Activated CD8-positive, alpha-beta T cell treated with anti-CD3 and anti-CD28 coated beads, Interleukin-2, amount 10 ng/mL, durations not matched to agents 7 days and 5 days (primary cell): ENCODE measurements around the gene RNF167. TPM values are rescaled to one million over a fixed set of nuclear protein-coding genes. Genes with fewer than 3 reads are reported as not detected.

Experiments
- ATAC-seq: fragments of 150-1000 bp; cut with Tn5 transposase; one replicate; pipeline ENCODE4 v1.10.0; 2021; ENCODE audit warnings: moderate library complexity
- CTCF ChIA-PET: fragments of 350-600 bp; sonication (Branson Sonifier 250); formaldehyde crosslinking; loops from one replicate; lab custom pipeline; 2021; ENCODE audit warnings: antibody characterized with exemption; lab: Charles Lee
- POLR2A ChIA-PET: fragments of 350-600 bp; sonication (Branson Sonifier 250); formaldehyde crosslinking; loops from one replicate; lab custom pipeline; 2021; ENCODE audit warnings: antibody characterized with exemption; lab: Charles Lee
- DNase-seq: peaks from one replicate; pipeline ENCODE4 v3.0.0-alpha.2; 2020
- H3K27ac Mint-ChIP-seq: one replicate; pipeline ENCODE4 v1.8.0; 2021; ENCODE audit warnings: mild to moderate bottlenecking, mixed read lengths
- H3K27me3 Mint-ChIP-seq: one replicate; pipeline ENCODE4 v1.8.0; 2021; ENCODE audit warnings: low read depth, mixed read lengths
- H3K36me3 Mint-ChIP-seq: one replicate; pipeline ENCODE4 v1.8.0; 2021; ENCODE audit warnings: low read depth, mixed read lengths
- H3K4me1 Mint-ChIP-seq: one replicate; pipeline ENCODE4 v1.8.0; 2021; ENCODE audit warnings: low read depth, mixed read lengths
- H3K4me3 Mint-ChIP-seq: one replicate; pipeline ENCODE4 v1.8.0; 2021; ENCODE audit warnings: mild to moderate bottlenecking, mixed read lengths
- H3K9me3 Mint-ChIP-seq: one replicate; pipeline ENCODE4 v1.8.0; 2022; ENCODE audit warnings: mixed read lengths; ENCODE audit not compliant: insufficient read depth
- total RNA-seq, 2 experiments: library from RNA; stranded (reverse); gene quantifications; one replicate each; pipeline ENCODE4 v1.2.3, GENCODE V29; 2021

Gene RNF167
- total RNA-seq, 2 experiments from 2014 or later = 239 to 245 TPM

DNA sequence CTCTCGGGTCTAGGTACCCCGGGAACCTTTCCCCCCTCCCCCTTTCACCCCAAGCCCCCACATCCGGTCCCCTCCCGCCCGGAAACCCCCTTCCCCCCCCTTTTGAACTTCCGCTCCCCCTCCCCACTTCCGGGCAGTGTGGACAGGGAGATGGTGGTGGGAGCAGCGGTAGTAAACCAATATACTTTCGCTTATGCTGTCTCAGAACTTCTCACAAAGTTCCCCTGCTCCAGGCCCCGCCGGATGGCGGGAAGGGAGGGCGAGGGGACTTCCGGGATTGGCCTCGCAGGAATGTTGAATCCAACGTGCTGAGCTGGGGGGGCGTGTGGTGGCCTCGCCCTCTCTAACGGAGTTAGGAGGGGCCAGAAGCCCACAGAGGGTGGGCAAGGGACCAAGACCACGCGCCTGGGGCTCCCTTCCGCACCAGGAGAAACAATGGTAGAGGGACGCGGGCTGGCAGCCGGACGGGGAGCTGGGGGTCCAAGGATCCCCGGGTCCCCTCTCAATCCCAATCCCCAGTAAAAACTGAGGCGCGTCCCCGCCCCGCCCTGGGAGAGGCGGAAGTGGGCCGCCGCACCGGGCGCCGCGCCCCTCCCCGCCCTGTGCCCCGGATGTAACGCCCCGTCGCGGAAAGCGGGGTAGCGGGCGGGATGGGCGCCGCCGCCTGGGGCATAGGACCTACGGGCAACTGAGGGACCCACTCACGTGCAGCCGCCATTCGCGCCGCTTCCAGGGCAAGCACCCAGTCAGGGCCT, 7.5 kb downstream of the RNF167 start:
- Mint-ChIP-seq H3K27ac (peak overlapping the region; percentile 99), H3K4me1 (peaks cover 51% of the 10 kb centered on the region), H3K9me3 (no peaks in the 10 kb centered on the region), H3K4me3 (peak overlapping the region; percentile 97), H3K36me3 (peaks cover 54% of the 10 kb centered on the region), H3K27me3 (no peaks in the 10 kb centered on the region)
- ATAC-seq = peak; percentile 16
- ChIA-PET CTCF (interaction anchor here (1.2 to 3.5 kb wide), 3 partner anchors 9 to 38 kb away, joined by 4 to 13 read pairs (median 4); partner anchors contain the start of gene SPAG7), POLR2A (interaction anchor here (0.8 to 10.0 kb wide), 13 partner anchors 7 to 217 kb away, joined by 3 to 239 read pairs (median 5); partner anchors contain the start of genes C17orf107, CHRNE, RNF167 and SLC25A11)
- DNase-seq = peak; percentile 84

DNA sequence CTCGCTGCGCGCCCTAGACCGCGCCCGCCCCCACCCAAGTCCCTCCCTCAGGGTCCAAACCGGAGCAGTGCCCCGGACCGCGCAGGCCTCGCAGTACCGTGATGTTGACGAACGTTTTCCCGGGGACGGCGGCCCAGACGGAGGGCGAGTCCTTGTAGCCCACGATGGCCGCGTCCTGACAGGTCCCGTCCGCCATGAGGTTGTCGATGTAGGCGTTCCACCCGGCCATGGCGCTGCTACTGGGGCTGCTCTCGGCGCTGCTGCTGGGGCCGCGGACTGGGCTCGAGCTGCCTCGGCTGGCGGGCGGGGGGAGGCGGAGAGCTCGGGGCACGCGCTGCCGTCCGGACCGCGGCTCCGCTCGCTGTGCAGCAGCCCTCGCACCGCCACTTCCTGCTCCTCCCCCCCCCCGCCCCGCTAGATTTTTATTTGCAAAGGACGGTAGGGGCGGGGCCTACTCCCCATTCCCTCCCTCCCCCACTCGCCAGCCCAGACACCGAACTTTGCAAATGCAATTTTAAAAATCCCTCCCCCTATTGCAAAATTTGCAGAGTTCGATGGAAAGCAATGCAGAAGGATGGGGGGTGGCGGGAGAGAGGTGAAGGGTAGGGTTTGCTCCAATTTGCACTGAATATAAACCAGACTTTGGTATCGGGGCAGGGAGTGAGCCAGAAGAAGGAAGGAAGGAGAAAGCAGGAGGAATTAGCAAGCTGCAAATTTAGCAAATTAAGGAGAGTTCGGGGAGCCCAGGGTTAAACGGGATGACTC, 8.3 kb downstream of the RNF167 start, which contains the start of gene PFN1:
Gene PFN1, minus strand, starts transcription at position 365 of the 765 bp plus-strand sequence. Its CDS starts 136 bp downstream, at position 229.
- H3K9me3 Mint-ChIP-seq = no peaks in the 10 kb centered on the region

DNA sequence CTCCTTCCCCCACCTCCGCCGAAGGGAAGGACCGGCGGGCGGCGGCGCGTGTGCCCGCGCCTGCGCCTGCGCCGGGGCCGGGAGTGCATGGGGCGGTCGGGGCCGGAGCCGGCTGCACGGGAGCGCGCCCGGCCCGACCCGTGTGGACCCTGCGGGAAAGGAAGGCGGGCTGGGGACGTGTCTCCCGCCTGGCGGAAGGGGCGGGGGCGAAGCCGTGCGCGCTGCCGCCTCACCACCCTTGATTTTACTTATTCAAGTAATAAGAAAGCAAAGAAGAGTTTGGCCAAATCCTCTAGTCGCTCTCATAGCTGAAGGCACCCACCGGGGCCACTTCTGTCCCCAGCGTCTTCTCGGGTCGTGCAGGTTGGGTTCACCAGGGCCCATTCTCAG, 8.9 kb downstream of the RNF167 start:
- ChIA-PET CTCF (interaction anchor here (3.5 kb wide), 1 partner anchor 18 kb away, joined by 13 read pairs; the partner anchor contains the start of gene SPAG7), POLR2A (interaction anchor here (0.9 to 10.0 kb wide), 10 partner anchors 9 to 444 kb away, joined by 3 to 239 read pairs (median 8); partner anchors contain the start of genes C17orf107, CHRNE, INCA1 and KIF1C)
- H3K4me1 Mint-ChIP-seq = peaks cover 39% of the 10 kb centered on the region
- peak overlapping the region; percentile 97 for H3K4me3 Mint-ChIP-seq
- peak; percentile 46 for ATAC-seq
- H3K27ac Mint-ChIP-seq = peak overlapping the region; percentile 99
- DNase-seq = peak; percentile 84
- no peaks in the 10 kb centered on the region for H3K9me3 Mint-ChIP-seq
- H3K27me3 Mint-ChIP-seq = no peaks in the 10 kb centered on the region
- peaks cover 45% of the 10 kb centered on the region for H3K36me3 Mint-ChIP-seq

More for the DNA sequence above, 8.3 kb downstream of the RNF167 start, which contains the start of gene PFN1:
- Mint-ChIP-seq H3K27me3 (no peaks in the 10 kb centered on the region), H3K27ac (peak within 1 kb of the TSS; percentile 99), H3K4me3 (peak within 1 kb of the TSS; percentile 97), H3K36me3 (peaks cover 46% of the 10 kb centered on the region), H3K4me1 (peaks cover 44% of the 10 kb centered on the region)
- peak; percentile 33 for ATAC-seq
- POLR2A ChIA-PET = interaction anchor here (0.8 to 10.0 kb wide), 14 partner anchors 8 to 443 kb away, joined by 3 to 239 read pairs (median 5); partner anchors contain the start of genes C17orf107, CHRNE, INCA1 and KIF1C
- CTCF ChIA-PET = interaction anchor here (1.2 to 3.5 kb wide), 3 partner anchors 9 to 39 kb away, joined by 4 to 13 read pairs (median 4); partner anchors contain the start of gene SPAG7
- DNase-seq = peak; percentile 96

DNA sequence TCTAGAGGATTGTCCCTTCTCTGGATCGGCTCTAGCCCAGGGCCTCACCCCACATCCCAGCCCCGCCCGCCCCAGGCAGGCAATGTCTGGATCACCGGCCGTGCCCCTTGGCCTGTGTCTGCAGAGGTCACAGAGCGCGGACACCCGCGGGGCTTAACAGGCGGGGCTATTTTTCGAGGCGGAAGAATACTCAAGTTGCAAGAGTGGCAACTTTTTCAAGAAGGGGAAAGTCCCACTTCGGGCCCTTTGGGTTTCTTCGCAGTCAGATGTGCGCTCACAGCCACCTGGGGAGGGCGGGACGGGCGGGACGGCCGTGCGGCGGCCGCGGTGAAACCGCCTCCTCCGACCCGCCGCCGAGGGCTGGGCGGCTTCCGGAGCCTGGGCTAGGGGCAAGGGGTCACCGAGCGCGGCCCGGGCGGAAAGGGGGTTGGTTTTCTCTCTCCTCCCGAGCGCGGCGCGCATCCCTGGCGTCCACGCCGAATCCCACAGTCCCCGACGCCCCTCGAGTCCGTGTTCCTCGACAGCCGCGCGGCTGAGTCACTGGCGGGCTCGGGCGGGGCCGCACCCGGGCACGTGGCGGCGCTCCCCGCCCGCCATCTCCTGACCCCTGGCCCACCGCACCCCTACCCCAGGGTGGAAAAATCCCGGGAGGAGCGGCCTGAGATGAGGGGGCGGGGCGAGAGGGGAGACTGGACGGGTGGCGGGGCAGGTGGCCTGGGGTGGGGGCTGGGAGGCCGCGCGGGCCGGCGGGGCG, 9.4 kb downstream of the RNF167 start:
- H3K9me3 Mint-ChIP-seq = no peaks in the 10 kb centered on the region
- CTCF ChIA-PET = interaction anchor here (4.4 kb wide), 1 partner anchor 18 kb away, joined by 16 read pairs; the partner anchor contains the start of gene SPAG7
- peak overlapping the region; percentile 99 for H3K27ac Mint-ChIP-seq
- POLR2A ChIA-PET = interaction anchor here (0.6 to 10.0 kb wide), 11 partner anchors 9 to 444 kb away, joined by 3 to 239 read pairs (median 6); partner anchors contain the start of genes C17orf107, CHRNE, INCA1 and KIF1C
- peak; percentile 84 for DNase-seq
- H3K36me3 Mint-ChIP-seq = peaks cover 41% of the 10 kb centered on the region
- peak; percentile 28 for ATAC-seq
- H3K27me3 Mint-ChIP-seq = no peaks in the 10 kb centered on the region
- peaks cover 34% of the 10 kb centered on the region for H3K4me1 Mint-ChIP-seq
- H3K4me3 Mint-ChIP-seq = peak overlapping the region; percentile 97

DNA sequence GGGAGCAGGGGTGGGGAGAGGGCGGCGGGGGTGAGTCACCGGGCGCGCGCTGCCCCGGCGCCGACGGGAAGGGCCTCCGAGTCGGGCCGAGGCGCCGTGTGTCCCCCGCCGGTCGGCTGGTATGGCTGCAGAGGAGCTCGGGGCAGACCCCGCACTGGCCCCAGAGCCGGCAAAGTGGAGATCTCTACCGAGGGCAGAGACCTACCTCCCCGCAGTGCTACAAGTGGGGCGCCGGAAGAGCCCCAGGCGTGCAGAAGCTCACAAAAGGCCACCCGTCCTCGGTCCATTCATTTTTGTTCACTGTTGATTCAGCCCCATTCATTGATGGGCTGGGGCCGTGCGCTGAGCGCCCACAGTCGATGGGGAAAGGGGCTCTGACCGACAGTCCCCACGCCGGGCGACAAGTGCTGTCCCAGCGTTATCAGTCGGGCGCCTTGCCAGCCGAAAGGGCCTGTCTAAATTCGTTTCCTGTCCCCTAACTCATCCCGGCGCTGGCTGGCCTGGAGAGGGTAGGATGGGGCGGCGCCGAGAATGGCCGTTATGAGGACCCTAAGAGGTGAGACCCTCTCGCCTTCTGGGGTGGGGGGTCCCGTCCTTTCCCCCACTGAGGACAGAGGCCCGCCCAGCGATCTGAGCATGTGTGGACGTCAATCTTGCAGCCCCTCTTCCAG, 10.1 kb downstream of the RNF167 start:
- ChIA-PET POLR2A (interaction anchor here (0.6 to 10.0 kb wide), 8 partner anchors 9 to 37 kb away, joined by 3 to 239 read pairs (median 4); partner anchors contain the start of genes CAMTA2, RNF167, SLC25A11 and SPAG7), CTCF (interaction anchor here (2.0 to 4.4 kb wide), 2 partner anchors 10 to 17 kb away, joined by 8 to 16 read pairs; partner anchors contain the start of genes RNF167, SLC25A11 and SPAG7)
- H3K36me3 Mint-ChIP-seq = peaks cover 34% of the 10 kb centered on the region
- H3K4me3 Mint-ChIP-seq = peak overlapping the region; percentile 82
- peaks cover 27% of the 10 kb centered on the region for H3K4me1 Mint-ChIP-seq
- ATAC-seq (peak; percentile 8), DNase-seq (no peak)
- no peaks in the 10 kb centered on the region for H3K9me3 Mint-ChIP-seq
- H3K27me3 Mint-ChIP-seq = no peaks in the 10 kb centered on the region
- peak overlapping the region; percentile 92 for H3K27ac Mint-ChIP-seq

DNA sequence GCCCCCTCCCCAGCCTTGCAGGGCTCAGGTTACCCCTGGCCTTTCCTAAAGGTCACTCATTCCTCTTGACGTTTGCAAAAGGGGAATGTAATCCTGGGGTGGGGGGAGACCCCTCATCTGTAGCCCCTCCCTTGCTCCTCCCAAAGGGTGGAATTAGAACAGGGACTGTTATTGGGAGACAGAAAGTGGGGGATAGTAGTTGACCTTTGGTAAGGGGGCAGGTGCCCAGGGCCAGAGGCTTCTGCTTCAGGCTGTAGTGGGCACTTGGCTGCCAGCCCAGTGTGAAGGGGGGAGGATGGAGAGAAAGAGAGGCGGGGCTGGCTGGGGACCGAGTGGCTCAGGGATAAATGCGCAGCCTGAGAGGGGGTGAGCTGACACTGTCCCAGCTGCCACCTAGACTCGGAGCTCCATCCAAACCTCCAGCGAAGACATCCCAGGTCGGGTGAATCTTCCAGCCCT, 10.7 kb downstream of the RNF167 start, which contains the start of gene ENO3:
Gene ENO3, plus strand, starts transcription at position 374 of the 459 bp plus-strand sequence. CDS start 711 bp downstream, outside the sequence.
- peaks cover 21% of the 10 kb centered on the region for H3K4me1 Mint-ChIP-seq
- DNase-seq (no peak), ATAC-seq (no peak)
- POLR2A ChIA-PET = interaction anchor here (0.7 to 10.0 kb wide), 6 partner anchors 11 to 41 kb away, joined by 3 to 239 read pairs (median 4); partner anchors contain the start of genes CAMTA2, RNF167, SLC25A11 and SPAG7
- peak within 1 kb of the TSS; percentile 82 for H3K4me3 Mint-ChIP-seq
- H3K9me3 Mint-ChIP-seq = no peaks in the 10 kb centered on the region
- peaks cover 29% of the 10 kb centered on the region for H3K36me3 Mint-ChIP-seq
- CTCF ChIA-PET = interaction anchor here (1.0 to 4.4 kb wide), 3 partner anchors 11 to 18 kb away, joined by 3 to 16 read pairs (median 8); partner anchors contain the start of genes RNF167, SLC25A11 and SPAG7
- H3K27ac Mint-ChIP-seq = peak within 1 kb of the TSS; percentile 92
- no peaks in the 10 kb centered on the region for H3K27me3 Mint-ChIP-seq

DNA sequence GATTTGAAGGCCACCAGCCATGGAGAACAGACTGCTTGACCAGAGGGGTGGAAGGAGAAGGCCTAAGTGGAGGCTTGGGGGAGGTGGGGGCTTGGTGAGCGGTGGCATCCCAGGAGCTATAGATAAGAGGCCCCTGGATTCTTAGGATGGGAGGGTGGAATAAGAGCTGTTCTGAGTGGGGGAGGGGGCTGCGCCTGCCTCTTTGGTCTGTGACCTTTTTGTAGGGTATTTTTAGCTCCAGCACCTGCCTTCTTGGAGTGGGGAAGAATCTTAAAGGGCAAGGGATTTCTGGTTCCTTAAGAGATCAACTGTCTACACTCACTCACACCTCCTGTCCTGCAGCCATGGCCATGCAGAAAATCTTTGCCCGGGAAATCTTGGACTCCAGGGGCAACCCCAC, 11.4 kb downstream of the RNF167 start:
- H3K27me3 Mint-ChIP-seq = no peaks in the 10 kb centered on the region
- peaks cover 25% of the 10 kb centered on the region for H3K36me3 Mint-ChIP-seq
- peak overlapping the region; percentile 82 for H3K4me3 Mint-ChIP-seq
- H3K4me1 Mint-ChIP-seq = peaks cover 28% of the 10 kb centered on the region
- DNase-seq = no peak
- H3K9me3 Mint-ChIP-seq = no peaks in the 10 kb centered on the region
- ChIA-PET CTCF (interaction anchor here (0.9 to 4.4 kb wide), 4 partner anchors 11 to 79 kb away, joined by 3 to 16 read pairs (median 6); partner anchors contain the start of genes RNF167, SLC25A11 and SPAG7), POLR2A (interaction anchor here (0.7 to 10.0 kb wide), 4 partner anchors 11 to 64 kb away, joined by 3 to 239 read pairs (median 37); partner anchors contain the start of genes RNF167, SLC25A11 and SPAG7)
- no peak for ATAC-seq
- H3K27ac Mint-ChIP-seq = peak overlapping the region; percentile 92

DNA sequence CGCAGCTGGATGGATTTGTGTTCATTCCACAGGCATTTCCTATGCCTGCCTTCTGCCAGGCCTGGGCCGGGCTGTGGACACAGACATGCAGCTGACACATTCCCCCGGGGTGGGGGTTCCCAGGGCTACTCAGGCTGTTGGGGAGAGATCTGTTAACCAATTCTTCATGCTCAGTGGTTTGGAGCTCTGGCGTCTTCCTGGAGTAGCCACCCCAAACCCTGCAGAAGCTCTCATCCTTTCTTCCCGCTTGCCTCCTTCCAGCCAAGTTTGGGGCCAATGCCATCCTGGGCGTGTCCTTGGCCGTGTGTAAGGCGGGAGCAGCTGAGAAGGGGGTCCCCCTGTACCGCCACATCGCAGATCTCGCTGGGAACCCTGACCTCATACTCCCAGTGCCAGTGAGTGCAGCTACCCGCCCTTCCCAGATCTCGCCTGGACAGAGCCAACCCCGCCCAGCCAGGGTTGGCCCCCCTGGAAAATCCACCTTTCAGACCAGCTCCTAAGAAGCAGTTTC, 13.4 kb downstream of the RNF167 start:
- DNase-seq = no peak
- H3K27ac Mint-ChIP-seq = peak overlapping the region; percentile 47
- H3K4me3 Mint-ChIP-seq = no peak overlapping the region
- ATAC-seq = no peak
- no peaks in the 10 kb centered on the region for H3K27me3 Mint-ChIP-seq
- no peaks in the 10 kb centered on the region for H3K9me3 Mint-ChIP-seq
- H3K4me1 Mint-ChIP-seq = peaks cover 30% of the 10 kb centered on the region
- POLR2A ChIA-PET = interaction anchor here (0.9 to 10.0 kb wide), 3 partner anchors 10 to 15 kb away, joined by 4 to 239 read pairs (median 71); partner anchors contain the start of genes RNF167, SLC25A11 and SPAG7
- CTCF ChIA-PET = interaction anchor here (1.6 to 4.4 kb wide), 2 partner anchors 14 to 44 kb away, joined by 9 to 16 read pairs; partner anchors contain the start of gene SPAG7
- peaks cover 12% of the 10 kb centered on the region for H3K36me3 Mint-ChIP-seq

DNA sequence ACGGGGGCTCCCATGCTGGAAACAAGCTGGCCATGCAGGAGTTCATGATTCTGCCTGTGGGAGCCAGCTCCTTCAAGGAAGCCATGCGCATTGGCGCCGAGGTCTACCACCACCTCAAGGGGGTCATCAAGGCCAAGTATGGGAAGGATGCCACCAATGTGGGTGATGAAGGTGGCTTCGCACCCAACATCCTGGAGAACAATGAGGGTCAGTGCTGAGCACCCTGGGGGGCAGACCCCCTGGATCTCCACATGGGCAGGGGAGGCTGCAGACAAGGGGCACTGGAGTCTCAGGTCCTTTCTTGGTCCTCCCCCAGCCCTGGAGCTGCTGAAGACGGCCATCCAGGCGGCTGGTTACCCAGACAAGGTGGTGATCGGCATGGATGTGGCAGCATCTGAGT, 15.0 kb downstream of the RNF167 start:
- Mint-ChIP-seq H3K9me3 (no peaks in the 10 kb centered on the region), H3K36me3 (peaks cover 21% of the 10 kb centered on the region), H3K4me1 (peaks cover 29% of the 10 kb centered on the region), H3K27me3 (no peaks in the 10 kb centered on the region), H3K4me3 (no peak overlapping the region), H3K27ac (no peak overlapping the region)
- ChIA-PET CTCF (interaction anchor here (1.0 to 3.6 kb wide), 4 partner anchors 11 to 50 kb away, joined by 3 to 30 read pairs (median 4); partner anchors contain the start of genes RNF167, SLC25A11 and SPAG7), POLR2A (interaction anchor here (0.9 to 1.5 kb wide), 5 partner anchors 9 to 21 kb away, joined by 3 to 5 read pairs (median 3); partner anchors contain the start of genes RNF167 and SLC25A11)
- ATAC-seq (no peak), DNase-seq (no peak)
